Measurements from ENCODE around the gene AGAP3.

Gene AGAP3

GRCh38 chr7:151129117-151129959, 43.1 kb downstream of the AGAP3 start:
- H3K9ac ChIP-seq (ENCODE audit: low read depth, low read length) = no peak overlapping the region
- no peaks in the 10 kb centered on the region for H3K9me3 ChIP-seq (ENCODE audit: insufficient read depth, low read depth, low read length)
- H3K27me3 ChIP-seq (ENCODE audit: insufficient read depth, low read length) = peaks cover 21% of the 10 kb centered on the region
- no peak overlapping the region for H3K27ac ChIP-seq (ENCODE audit: low read depth, low read length)
- H3K4me1 ChIP-seq (ENCODE audit: insufficient read depth, low read length) = peaks cover 10% of the 10 kb centered on the region; the same call in 1 of the 2 replicates
- no peak overlapping the region for H3K4me3 ChIP-seq (ENCODE audit: low read length)
- WGBS = 89% methylated on average over 27 of the region's 28 CpGs
- peaks cover 46% of the 10 kb centered on the region for H3K36me3 ChIP-seq (ENCODE audit: insufficient read depth, low read length)

- Histone ChIP-seq H3K9me3 (ENCODE audit: insufficient read depth, low read depth, low read length) (no peaks in the 10 kb centered on the region), H3K4me3 (ENCODE audit: low read length) (no peak overlapping the region), H3K27ac (ENCODE audit: low read depth, low read length) (no peak overlapping the region), H3K36me3 (ENCODE audit: insufficient read depth, low read length) (peaks cover 53% of the 10 kb centered on the region), H3K4me1 (ENCODE audit: insufficient read depth, low read length) (peaks cover 8% of the 10 kb centered on the region; the same call in 1 of the 2 replicates), H3K9ac (ENCODE audit: low read depth, low read length) (no peak overlapping the region), H3K27me3 (ENCODE audit: insufficient read depth, low read length) (peaks cover 14% of the 10 kb centered on the region)
- WGBS = 96% methylated on average over 9 of the region's 9 CpGs
These were observed 43.8 kb downstream of the AGAP3 start for GRCh38 chr7:151129960-151130591.

- WGBS = 95% methylated on average over 17 of the region's 17 CpGs
- peaks cover 11% of the 10 kb centered on the region for H3K27me3 ChIP-seq (ENCODE audit: insufficient read depth, low read length)
- H3K36me3 ChIP-seq (ENCODE audit: insufficient read depth, low read length) = peaks cover 58% of the 10 kb centered on the region
- H3K9ac ChIP-seq (ENCODE audit: low read depth, low read length) = no peak overlapping the region
- no peaks in the 10 kb centered on the region for H3K9me3 ChIP-seq (ENCODE audit: insufficient read depth, low read depth, low read length)
- H3K27ac ChIP-seq (ENCODE audit: low read depth, low read length) = no peak overlapping the region
- H3K4me3 ChIP-seq (ENCODE audit: low read length) = no peak overlapping the region
- H3K4me1 ChIP-seq (ENCODE audit: insufficient read depth, low read length) = peaks cover 6% of the 10 kb centered on the region; the same call in 1 of the 2 replicates
These were observed 44.5 kb downstream of the AGAP3 start for GRCh38 chr7:151130741-151131157.

- Histone ChIP-seq H3K27me3 (ENCODE audit: insufficient read depth, low read length) (peaks cover 11% of the 10 kb centered on the region), H3K36me3 (ENCODE audit: insufficient read depth, low read length) (peaks cover 63% of the 10 kb centered on the region), H3K4me3 (ENCODE audit: low read length) (no peak overlapping the region), H3K27ac (ENCODE audit: low read depth, low read length) (no peak overlapping the region), H3K4me1 (ENCODE audit: insufficient read depth, low read length) (peaks cover 6% of the 10 kb centered on the region; the same call in 1 of the 2 replicates), H3K9me3 (ENCODE audit: insufficient read depth, low read depth, low read length) (no peaks in the 10 kb centered on the region), H3K9ac (ENCODE audit: low read depth, low read length) (no peak overlapping the region)
- WGBS = 98% methylated on average over 13 of the region's 13 CpGs
These were observed 44.9 kb downstream of the AGAP3 start for GRCh38 chr7:151131224-151131591.

GRCh38 chr7:151131592-151132293, 45.5 kb downstream of the AGAP3 start:
- H3K4me3 ChIP-seq (ENCODE audit: low read length) = no peak overlapping the region
- H3K27ac ChIP-seq (ENCODE audit: low read depth, low read length) = no peak overlapping the region
- no peak overlapping the region for H3K9ac ChIP-seq (ENCODE audit: low read depth, low read length)
- 93% methylated on average over 19 of the region's 19 CpGs for WGBS
- peaks cover 8% of the 10 kb centered on the region for H3K27me3 ChIP-seq (ENCODE audit: insufficient read depth, low read length)
- no peaks in the 10 kb centered on the region for H3K9me3 ChIP-seq (ENCODE audit: insufficient read depth, low read depth, low read length)
- peaks cover 2% of the 10 kb centered on the region; the same call in 1 of the 2 replicates for H3K4me1 ChIP-seq (ENCODE audit: insufficient read depth, low read length)
- peaks cover 66% of the 10 kb centered on the region for H3K36me3 ChIP-seq (ENCODE audit: insufficient read depth, low read length)

- Histone ChIP-seq H3K4me3 (ENCODE audit: low read length) (no peak overlapping the region), H3K27ac (ENCODE audit: low read depth, low read length) (no peak overlapping the region), H3K36me3 (ENCODE audit: insufficient read depth, low read length) (peaks cover 64% of the 10 kb centered on the region), H3K9ac (ENCODE audit: low read depth, low read length) (no peak overlapping the region), H3K4me1 (ENCODE audit: insufficient read depth, low read length) (peaks cover 8% of the 10 kb centered on the region), H3K9me3 (ENCODE audit: insufficient read depth, low read depth, low read length) (no peaks in the 10 kb centered on the region), H3K27me3 (ENCODE audit: insufficient read depth, low read length) (no peaks in the 10 kb centered on the region)
- WGBS = 94% methylated on average over 21 of the region's 21 CpGs
These were observed 46.4 kb downstream of the AGAP3 start for GRCh38 chr7:151132461-151133205.

GRCh38 chr7:151133266-151133985, 47.2 kb downstream of the AGAP3 start:
- Histone ChIP-seq H3K36me3 (ENCODE audit: insufficient read depth, low read length) (peaks cover 56% of the 10 kb centered on the region), H3K27me3 (ENCODE audit: insufficient read depth, low read length) (peaks cover under 1% of the 10 kb centered on the region; the same call in 1 of the 2 replicates), H3K4me3 (ENCODE audit: low read length) (no peak overlapping the region), H3K4me1 (ENCODE audit: insufficient read depth, low read length) (peaks cover 16% of the 10 kb centered on the region), H3K9me3 (ENCODE audit: insufficient read depth, low read depth, low read length) (no peaks in the 10 kb centered on the region), H3K27ac (ENCODE audit: low read depth, low read length) (no peak overlapping the region), H3K9ac (ENCODE audit: low read depth, low read length) (no peak overlapping the region)
- WGBS = 95% methylated on average over 16 of the region's 16 CpGs

GRCh38 chr7:151133986-151134742, 47.9 kb downstream of the AGAP3 start:
- Histone ChIP-seq H3K27me3 (ENCODE audit: insufficient read depth, low read length) (peaks cover 8% of the 10 kb centered on the region; the same call in 1 of the 2 replicates), H3K27ac (ENCODE audit: low read depth, low read length) (no peak overlapping the region), H3K9me3 (ENCODE audit: insufficient read depth, low read depth, low read length) (no peaks in the 10 kb centered on the region), H3K36me3 (ENCODE audit: insufficient read depth, low read length) (peaks cover 49% of the 10 kb centered on the region), H3K9ac (ENCODE audit: low read depth, low read length) (no peak overlapping the region), H3K4me1 (ENCODE audit: insufficient read depth, low read length) (peaks cover 22% of the 10 kb centered on the region), H3K4me3 (ENCODE audit: low read length) (no peak overlapping the region)
- 95% methylated on average over 24 of the region's 24 CpGs for WGBS

GRCh38 chr7:151134743-151135524, 48.7 kb downstream of the AGAP3 start:
- Histone ChIP-seq H3K4me3 (ENCODE audit: low read length) (no peak overlapping the region), H3K9ac (ENCODE audit: low read depth, low read length) (no peak overlapping the region), H3K4me1 (ENCODE audit: insufficient read depth, low read length) (peaks cover 23% of the 10 kb centered on the region), H3K27ac (ENCODE audit: low read depth, low read length) (no peak overlapping the region), H3K9me3 (ENCODE audit: insufficient read depth, low read depth, low read length) (no peaks in the 10 kb centered on the region), H3K27me3 (ENCODE audit: insufficient read depth, low read length) (peaks cover 13% of the 10 kb centered on the region; the same call in 1 of the 2 replicates), H3K36me3 (ENCODE audit: insufficient read depth, low read length) (peaks cover 46% of the 10 kb centered on the region)
- WGBS = 94% methylated on average over 14 of the region's 14 CpGs

All from HUES64 (cell line).